GM21723 (cell line): Measurements from ENCODE around the gene OR13C4.
"Not testable (repeated sequence)": the region's sequence is repeated elsewhere in the genome, so short reads cannot be mapped to it uniquely, and the experiment has no call there.

Experiments used
- ATAC-seq: cut with Tn5 transposase; IDR thresholded peaks from one replicate; pipeline ENCODE4 v1.9.1; 2021; ENCODE audit warnings: mild to moderate bottlenecking, moderate library complexity; ENCODE audit not compliant: unreplicated experiment

Gene OR13C4

GRCh38 chr9:104527109-104527508 is at the start of gene OR13C4:
Gene OR13C4 (minus strand): TSS chr9:104527209. CDS start chr9:104527209, 0 bp downstream.
- no peak for ATAC-seq

GRCh38 chr9:104575456-104575855 is 48.4 kb upstream of the OR13C4 start:
- no peak for ATAC-seq

- ATAC-seq = no peak
Observed at GRCh38 chr9:104572612-104573011, 45.6 kb upstream of the OR13C4 start.

- ATAC-seq = no peak
Observed at GRCh38 chr9:104568868-104569267, 41.9 kb upstream of the OR13C4 start, which contains the start of gene OR13C8. Gene OR13C8 (plus strand): TSS chr9:104569168. CDS start chr9:104569168, 0 bp downstream.

- ATAC-seq = no peak
Observed at GRCh38 chr9:104564358-104564757, 37.3 kb upstream of the OR13C4 start.

GRCh38 chr9:104556830-104557634 is 30.0 kb upstream of the OR13C4 start:
- ATAC-seq = no peak

- ATAC-seq = no peak
Observed at GRCh38 chr9:104555521-104555920, 28.5 kb upstream of the OR13C4 start.

GRCh38 chr9:104553261-104553660 is 26.3 kb upstream of the OR13C4 start:
- ATAC-seq = no peak

GRCh38 chr9:104544644-104545043 is 17.6 kb upstream of the OR13C4 start:
- no peak for ATAC-seq

GRCh38 chr9:104539275-104539674 is 12.3 kb upstream of the OR13C4 start:
- no peak for ATAC-seq

GRCh38 chr9:104536756-104537155 is 9.7 kb upstream of the OR13C4 start, which contains the start of gene OR13C3:
Gene OR13C3 (minus strand): TSS chr9:104536856. CDS start chr9:104536723, 133 bp downstream.
- ATAC-seq = no peak

GRCh38 chr9:104520241-104520640 is 6.8 kb downstream of the OR13C4 start:
- not testable (repeated sequence) for ATAC-seq

- no peak for ATAC-seq
Observed at GRCh38 chr9:104514901-104515300, 12.1 kb downstream of the OR13C4 start.

GRCh38 chr9:104506565-104506964 is 20.4 kb downstream of the OR13C4 start:
- ATAC-seq = no peak

- ATAC-seq = no peak
Observed at GRCh38 chr9:104503963-104504362, 23.0 kb downstream of the OR13C4 start, which contains the start of gene OR13F1. Gene OR13F1 (plus strand): TSS chr9:104504263. CDS start chr9:104504263, 0 bp downstream.

- ATAC-seq = no peak
Observed at GRCh38 chr9:104503440-104503839, 23.6 kb downstream of the OR13C4 start.

- no peak for ATAC-seq
Observed at GRCh38 chr9:104494808-104495207, 32.2 kb downstream of the OR13C4 start.

GRCh38 chr9:104485014-104485413 is 42.0 kb downstream of the OR13C4 start:
- no peak for ATAC-seq

- ATAC-seq = no peak
Observed at GRCh38 chr9:104482921-104483570, 44.0 kb downstream of the OR13C4 start.
